ENCODE measurements around the gene FBLL1.
"Not testable (repeated sequence)": the region's sequence is repeated elsewhere in the genome, so short reads cannot be mapped to it uniquely, and the experiment has no call there.

Gene FBLL1

DNA sequence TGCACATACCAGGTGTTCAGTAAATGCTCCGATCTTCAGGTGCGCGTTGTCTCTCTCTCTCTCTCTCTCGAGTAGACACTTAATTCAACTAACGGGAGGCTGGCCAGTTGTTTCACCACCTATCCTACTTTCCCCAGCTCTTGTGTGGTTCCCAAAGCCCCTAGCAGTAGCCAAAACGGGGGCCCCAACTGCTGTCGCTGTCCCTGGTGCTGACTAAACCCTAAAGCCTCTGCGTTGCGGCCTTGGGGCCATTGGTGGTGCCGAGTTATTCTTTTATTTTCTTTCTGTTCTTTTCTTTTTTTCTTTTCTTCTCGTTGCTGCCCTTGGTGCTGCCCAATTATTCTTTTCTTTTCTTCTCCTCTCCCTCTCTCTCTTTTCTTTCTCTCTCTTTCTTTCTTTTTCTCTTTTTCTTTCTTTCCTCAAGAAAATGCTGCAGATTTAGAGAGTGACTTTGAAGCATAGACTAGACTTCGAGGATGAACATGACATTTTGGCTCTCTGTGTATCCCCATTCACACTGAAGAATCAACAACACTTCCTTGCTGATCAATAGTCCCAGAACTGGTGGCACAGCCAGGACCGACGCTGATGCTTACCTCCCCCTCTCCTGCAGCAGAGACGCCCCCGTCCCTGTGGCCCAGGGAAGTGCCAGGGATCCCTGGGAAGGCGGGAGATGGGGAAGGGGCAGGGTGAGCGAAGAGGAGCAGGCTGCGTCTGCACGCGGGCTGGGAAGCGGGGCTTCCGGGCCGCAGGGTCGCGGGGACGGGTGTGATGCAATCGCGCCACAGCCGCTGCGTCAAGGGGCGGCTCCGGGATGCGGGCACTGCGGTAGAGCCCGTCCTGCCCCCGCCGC is at the start of gene FBLL1:
Gene FBLL1, plus strand, starts transcription at position 785 of the 853 bp plus-strand sequence. CDS start 200 bp downstream, outside the sequence.
- peak; percentile 30 for DNase-seq (ENCODE audit: low read depth)

DNA sequence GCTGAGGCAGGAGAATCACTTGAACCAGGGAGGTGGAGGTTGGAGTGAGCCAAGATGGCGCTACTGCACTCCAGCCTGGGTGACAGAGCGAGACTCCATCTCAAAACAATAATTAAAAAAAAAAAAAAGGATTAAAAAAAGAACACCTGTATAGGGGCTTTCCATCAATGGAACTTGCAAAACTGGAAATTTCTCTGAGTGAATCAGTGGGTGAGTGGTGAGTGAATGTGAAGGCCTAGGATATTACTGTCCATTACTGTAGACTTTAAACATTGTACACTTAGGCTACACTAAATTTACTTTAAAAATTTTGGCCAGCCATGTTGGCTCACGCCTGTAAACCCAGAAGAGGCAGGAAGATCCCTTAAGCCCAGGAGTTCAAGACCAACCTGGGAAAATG is 48.5 kb upstream of the FBLL1 start:
- no peak for DNase-seq (ENCODE audit: low read depth)

- DNase-seq (ENCODE audit: low read depth), result no peak
These were observed 47.7 kb upstream of the FBLL1 start for GRCh38 chr5:168481330-168481788.

DNA sequence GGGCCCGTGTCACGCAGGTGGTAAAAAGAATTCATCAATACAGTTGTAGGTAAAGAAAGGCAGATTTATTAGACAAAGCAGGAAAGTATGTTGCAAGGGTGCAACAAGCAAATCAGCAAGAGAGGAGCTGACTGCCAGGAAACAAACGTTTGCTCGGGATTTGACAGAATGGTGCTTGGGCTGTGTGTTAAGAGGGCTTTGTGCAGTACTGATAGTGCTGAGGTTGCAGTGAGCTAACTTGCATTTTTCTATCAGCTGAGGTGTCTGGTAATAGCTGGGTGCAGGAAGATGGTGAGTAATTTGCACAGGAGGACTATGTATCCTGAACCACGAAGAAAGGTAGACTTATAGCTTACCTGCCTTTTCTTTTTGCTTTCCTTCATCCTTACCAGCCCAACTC is 46.7 kb upstream of the FBLL1 start:
- DNase-seq (ENCODE audit: low read depth), result peak; percentile 36

GRCh38 chr5:168486136-168486879 is 42.8 kb upstream of the FBLL1 start, which contains the start of gene RARS1:
RARS1 (plus strand) TSS chr5:168486471; CDS start chr5:168486499, 28 bp downstream.
- DNase-seq (ENCODE audit: low read depth), result peak; percentile 90

DNA sequence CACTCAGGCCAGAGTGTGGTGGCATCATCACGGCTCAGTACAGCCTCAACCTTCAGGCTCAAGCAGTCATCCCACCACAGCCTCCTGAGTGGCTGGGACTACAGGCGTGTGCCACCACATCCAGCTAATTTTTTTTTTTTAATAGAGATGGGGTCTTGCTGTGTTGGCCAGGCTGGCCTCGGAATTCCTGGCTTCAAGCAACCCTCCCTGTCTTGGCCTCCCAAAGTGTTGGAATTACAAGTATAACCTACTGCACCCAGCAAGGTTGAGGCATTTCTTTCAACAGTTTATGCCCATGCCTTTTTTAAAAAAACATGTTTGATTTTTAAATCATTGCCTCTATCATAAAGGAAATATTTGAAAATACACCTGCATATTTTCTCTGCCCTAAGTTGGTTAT is 40.0 kb upstream of the FBLL1 start:
- DNase-seq (ENCODE audit: low read depth), result no peak

- peak; percentile 87 for DNase-seq (ENCODE audit: low read depth)
These were observed 35.0 kb upstream of the FBLL1 start for GRCh38 chr5:168494057-168494555.

DNA sequence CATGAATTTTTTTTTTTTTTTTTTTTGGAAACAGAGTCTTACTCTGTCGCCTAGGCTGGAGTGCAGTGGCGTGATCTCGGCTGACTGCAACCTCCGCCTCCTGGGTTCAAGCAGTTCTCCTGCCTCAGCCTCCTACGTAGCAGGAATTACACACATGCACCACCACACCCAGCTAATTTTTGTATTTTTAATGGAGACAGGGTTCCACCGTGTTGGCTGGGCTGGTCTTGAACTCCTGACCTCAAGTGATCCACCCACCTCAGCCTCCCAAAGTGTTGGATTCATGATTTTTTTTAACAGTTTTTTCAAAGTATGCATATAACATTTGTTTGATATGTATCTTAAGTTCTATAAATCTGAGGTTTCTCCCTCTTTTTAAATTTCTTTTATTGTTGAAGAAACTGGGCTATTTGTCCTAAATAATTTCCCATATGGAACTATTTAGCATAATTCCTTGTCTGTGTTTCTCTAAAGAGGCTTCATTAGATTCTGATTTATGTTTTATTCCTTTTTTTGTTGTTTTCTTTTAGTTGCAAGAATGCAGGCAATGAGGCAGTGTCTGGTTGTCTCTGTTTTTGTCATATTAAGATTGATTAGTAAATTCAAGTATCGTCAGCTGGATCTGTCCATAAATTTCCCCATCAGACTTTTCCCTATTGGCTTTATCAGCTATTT is 26.4 kb upstream of the FBLL1 start:
- DNase-seq (ENCODE audit: low read depth), result no peak

DNA sequence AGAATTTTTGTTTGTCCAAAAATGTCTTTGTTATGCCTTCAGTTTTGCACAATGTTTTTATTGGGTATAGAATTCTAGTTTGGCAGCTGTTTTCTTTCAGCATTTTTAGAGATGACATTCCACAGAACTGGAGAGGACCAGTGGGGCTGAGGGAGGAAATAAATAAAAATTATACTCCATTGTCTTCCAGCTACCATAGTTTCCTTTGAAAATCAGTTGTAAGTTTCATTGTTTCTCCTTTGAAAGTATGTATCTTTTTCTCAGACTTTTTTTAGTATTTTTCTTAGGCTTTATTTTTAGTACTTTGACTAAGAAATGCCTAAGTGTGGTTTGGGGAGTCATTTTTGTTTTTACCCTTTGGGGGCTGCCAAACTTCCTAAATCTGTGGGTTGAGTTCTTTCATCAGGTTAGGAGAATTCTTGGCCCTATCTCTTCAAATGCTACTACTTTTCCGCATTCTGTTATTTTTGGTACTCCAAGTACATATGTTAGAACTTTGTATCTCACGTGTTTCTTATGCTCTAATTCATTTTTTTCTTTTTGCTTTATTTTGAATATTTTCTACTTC is 15.2 kb upstream of the FBLL1 start:
- DNase-seq (ENCODE audit: low read depth), result no peak

- DNase-seq (ENCODE audit: low read depth), result no peak
These were observed 3.2 kb upstream of the FBLL1 start for GRCh38 chr5:168525856-168526255.

- DNase-seq (ENCODE audit: low read depth), result no peak
These were observed 1.3 kb upstream of the FBLL1 start for GRCh38 chr5:168527756-168528295.

DNA sequence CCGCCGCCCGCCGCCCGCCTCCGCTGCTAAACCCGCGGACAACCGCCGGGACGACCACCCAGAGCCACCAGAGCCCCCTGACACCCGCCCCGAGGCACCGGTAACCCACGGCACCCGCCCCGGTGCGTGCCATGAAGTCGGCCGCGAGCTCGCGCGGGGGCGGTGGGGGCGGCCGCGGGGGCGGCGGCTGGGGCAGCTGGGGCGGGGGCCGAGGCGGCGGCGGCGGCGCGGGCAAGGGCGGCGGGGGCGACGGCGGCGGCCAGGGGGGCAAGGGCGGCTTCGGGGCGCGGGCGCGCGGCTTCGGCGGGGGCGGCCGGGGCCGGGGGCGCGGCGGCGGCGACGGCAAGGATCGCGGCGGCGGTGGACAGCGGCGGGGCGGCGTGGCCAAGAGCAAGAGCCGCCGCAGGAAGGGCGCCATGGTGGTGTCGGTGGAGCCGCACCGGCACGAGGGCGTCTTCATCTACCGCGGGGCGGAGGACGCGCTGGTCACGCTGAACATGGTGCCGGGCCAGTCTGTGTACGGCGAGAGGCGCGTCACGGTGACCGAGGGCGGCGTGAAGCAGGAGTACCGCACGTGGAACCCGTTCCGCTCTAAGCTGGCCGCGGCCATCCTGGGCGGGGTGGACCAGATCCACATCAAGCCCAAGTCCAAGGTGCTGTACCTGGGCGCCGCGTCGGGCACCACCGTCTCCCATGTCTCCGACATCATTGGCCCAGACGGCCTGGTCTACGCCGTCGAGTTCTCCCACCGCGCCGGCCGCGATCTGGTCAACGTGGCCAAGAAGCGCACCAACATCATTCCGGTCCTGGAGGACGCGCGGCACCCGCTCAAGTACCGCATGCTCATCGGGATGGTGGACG is 499 bp downstream of the FBLL1 start:
- no peak for DNase-seq (ENCODE audit: low read depth)

GRCh38 chr5:168530621-168531150 is 1.6 kb downstream of the FBLL1 start:
- DNase-seq (ENCODE audit: low read depth), result no peak

DNA sequence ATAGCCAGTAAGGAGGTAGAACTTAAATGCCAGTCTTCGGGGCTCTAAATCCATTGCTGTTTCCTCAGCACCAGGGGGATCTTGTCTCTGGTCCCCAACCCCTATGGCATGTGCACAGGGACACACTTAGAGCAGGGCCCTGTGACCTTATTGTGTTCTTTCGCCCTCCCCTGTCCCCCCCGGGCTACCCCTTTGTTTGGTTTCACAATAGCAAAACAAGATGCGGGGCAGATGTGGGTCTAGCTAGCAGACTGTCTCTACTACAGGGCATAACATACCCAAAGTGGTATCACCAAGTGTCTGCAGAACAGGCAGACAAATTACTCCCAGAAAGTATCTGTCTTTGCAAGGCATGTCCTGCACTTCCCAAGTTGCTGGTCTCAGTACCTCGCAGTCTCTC is 2.1 kb downstream of the FBLL1 start:
- DNase-seq (ENCODE audit: low read depth), result no peak

GRCh38 chr5:168531987-168532864 is 3.1 kb downstream of the FBLL1 start:
- no peak for DNase-seq (ENCODE audit: low read depth)

DNA sequence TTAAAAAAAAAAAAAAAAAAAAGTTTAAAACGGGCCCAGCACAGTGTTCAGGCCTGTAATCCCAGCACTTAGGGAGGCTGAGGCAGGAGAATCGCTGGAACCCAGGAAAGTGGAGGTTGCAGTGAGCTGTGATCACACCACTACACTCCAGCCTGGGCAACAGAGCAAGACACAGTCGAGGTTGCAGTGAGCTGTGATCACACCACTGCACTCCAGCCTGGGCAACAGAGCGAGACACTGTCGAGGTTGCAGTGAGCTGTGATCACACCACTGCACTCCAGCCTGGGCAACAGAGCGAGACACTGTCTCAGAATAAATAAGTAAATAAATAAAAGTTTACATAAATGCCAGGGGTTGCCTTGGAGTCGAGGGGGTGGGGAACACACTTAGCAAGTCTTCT is 5.2 kb downstream of the FBLL1 start:
- DNase-seq (ENCODE audit: low read depth), result not testable (repeated sequence)

GRCh38 chr5:168537176-168537575 is 8.1 kb downstream of the FBLL1 start:
- DNase-seq (ENCODE audit: low read depth), result no peak

- no peak for DNase-seq (ENCODE audit: low read depth)
These were observed 20.4 kb downstream of the FBLL1 start for GRCh38 chr5:168549554-168549953.

DNA sequence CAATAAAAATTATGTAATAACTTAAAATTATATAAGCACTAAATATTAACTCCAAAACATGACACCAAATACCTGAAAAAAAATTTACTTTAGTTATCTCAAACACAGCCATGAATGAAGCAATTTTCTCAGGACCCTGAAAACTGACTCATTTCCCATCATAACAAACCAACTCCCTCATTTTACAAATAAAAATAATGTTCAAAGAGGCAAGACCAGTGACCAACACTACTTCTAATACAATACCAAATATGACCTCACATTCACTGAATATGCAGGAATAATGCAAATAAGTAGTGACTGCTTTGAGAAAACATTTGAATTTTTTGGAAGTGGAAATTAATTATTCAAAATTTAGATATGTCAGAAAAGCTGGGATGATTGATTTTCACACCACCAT is 21.6 kb downstream of the FBLL1 start:
- DNase-seq (ENCODE audit: low read depth), result no peak

Measured in amniotic epithelial cell (primary cell).